GM12878 (cell line): ENCODE measurements around the gene MAGI1.

ENCODE experiments used
- BRCA1 ChIP-seq: IDR thresholded peaks from 2 replicates; pipeline ENCODE4 v1.6.1; 2011; ENCODE audit warnings: low read depth, low read length, improper control_type of control experiment
- CREB1 ChIP-seq: IDR thresholded peaks from 2 replicates; pipeline ENCODE4 v1.6.1; 2012; ENCODE audit warnings: low read depth, mild to moderate bottlenecking, inconsistent platforms
- CTCF ChIP-seq, 3 experiments: IDR thresholded peaks in 2 of 3; conservative IDR thresholded peaks in 1 of 3; 2 replicates each; pipeline ENCODE4 v1.5.1; 2011; ENCODE audit warnings: low read depth in 3 of 3, low read length in 3 of 3, mild to moderate bottlenecking in 3 of 3, control low read depth in 2 of 3, moderate library complexity in 2 of 3, inconsistent platforms in 1 of 3, mixed read lengths in 1 of 3; ENCODE audit not compliant: control insufficient read depth in 2 of 3, insufficient read depth in 1 of 3; ENCODE audit errors: extremely low read depth in 1 of 3
- POLR2A ChIP-seq: IDR thresholded peaks from 2 replicates; pipeline ENCODE4 v1.6.1; 2011; ENCODE audit warnings: low read depth, mild to moderate bottlenecking, low read length
- SMC3 ChIP-seq: IDR thresholded peaks from 2 replicates; pipeline ENCODE4 v1.6.1; 2011; ENCODE audit warnings: low read length, improper control_type of control experiment, borderline replicate concordance
- ZZZ3 ChIP-seq: IDR thresholded peaks from 2 replicates; pipeline ENCODE4 v1.6.1; 2011; ENCODE audit warnings: low read depth; ENCODE audit not compliant: control insufficient read depth, insufficient read length

DNA sequence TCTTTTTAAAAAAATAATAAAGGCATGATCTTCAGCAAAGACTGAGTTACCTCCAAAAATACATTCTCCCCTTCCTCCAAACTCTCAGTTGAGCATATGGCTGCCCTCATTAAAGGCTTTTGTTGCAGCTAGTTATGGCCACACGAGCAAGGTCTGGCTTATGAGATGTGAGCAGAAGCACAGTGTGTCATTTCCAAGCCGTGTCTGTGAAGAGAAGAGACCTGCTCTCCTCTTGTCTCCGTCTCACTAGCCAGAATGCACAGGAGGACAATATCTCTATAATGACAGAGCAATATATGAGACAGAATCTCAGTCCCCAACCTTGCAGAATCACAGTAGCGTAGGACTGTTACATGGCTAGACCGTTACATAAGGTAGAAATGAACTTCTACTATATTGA is 152.3 kb downstream of the MAGI1 start:
- no peak for TF ChIP-seq SMC3
- TF ChIP-seq ZZZ3 = no peak
- no peak for TF ChIP-seq CREB1
- no peak for TF ChIP-seq CTCF (IDR thresholded peaks at IDR 0.05 in 2 of 3, conservative IDR thresholded peaks at IDR 0.05 in 1 of 3; ENCODE audit: control insufficient read depth in 2 of 3, extremely low read depth in 1 of 3, insufficient read depth in 1 of 3, low read depth in 3 of 3, low read length in 3 of 3)
- no peak for TF ChIP-seq BRCA1
- no peak for TF ChIP-seq POLR2A
